ENCODE measurements around the gene FHIT. TPM values are rescaled to one million over a fixed set of nuclear protein-coding genes. Genes with fewer than 3 reads are reported as not detected.

FHIT gene
- polyA plus RNA-seq, 1 experiment: 0.11 TPM

DNA sequence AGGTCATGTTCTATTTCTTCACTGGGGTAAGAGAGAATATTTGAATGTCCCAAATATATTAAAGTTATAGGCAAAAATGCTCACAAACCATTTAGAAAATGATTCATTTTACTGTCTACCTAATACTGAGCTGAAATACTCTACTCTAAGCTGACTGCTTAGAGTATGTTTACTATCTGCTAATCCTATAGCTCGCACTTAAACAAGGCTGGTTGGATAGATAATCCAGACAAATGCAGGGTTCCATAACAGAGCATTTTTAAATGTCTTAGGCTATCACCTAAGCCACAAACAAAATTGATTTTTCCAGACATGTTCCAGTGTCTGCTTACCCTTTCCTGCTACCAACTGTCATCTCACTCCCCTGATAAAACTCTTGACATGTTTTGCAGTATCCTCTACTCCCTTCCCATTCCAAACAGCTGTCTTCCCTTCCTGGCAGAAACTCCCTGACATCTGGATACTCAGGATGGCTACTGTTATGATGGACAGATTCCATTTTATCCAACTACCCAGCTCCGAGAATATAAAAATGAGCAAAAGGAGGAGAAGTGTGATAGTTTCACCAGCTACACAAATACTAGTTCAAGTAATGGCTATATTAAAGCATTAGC, 1034.7 kb downstream of the FHIT start:
- ChIA-PET POLR2A (no interaction called here), CTCF (interaction anchor here (0.6 kb wide), 1 partner anchor 147 kb away, joined by 4 read pairs; no protein-coding TSS in a partner anchor)
- H3K27me3 ChIP-seq (ENCODE audit: control insufficient read depth, insufficient read depth, low read length): no peaks in the 10 kb centered on the region
- H3K36me3 ChIP-seq (ENCODE audit: control insufficient read depth, insufficient read depth, low read length): no peaks in the 10 kb centered on the region
- no peak for DNase-seq (ENCODE audit: low read depth)
- TF ChIP-seq, protein P1, sequence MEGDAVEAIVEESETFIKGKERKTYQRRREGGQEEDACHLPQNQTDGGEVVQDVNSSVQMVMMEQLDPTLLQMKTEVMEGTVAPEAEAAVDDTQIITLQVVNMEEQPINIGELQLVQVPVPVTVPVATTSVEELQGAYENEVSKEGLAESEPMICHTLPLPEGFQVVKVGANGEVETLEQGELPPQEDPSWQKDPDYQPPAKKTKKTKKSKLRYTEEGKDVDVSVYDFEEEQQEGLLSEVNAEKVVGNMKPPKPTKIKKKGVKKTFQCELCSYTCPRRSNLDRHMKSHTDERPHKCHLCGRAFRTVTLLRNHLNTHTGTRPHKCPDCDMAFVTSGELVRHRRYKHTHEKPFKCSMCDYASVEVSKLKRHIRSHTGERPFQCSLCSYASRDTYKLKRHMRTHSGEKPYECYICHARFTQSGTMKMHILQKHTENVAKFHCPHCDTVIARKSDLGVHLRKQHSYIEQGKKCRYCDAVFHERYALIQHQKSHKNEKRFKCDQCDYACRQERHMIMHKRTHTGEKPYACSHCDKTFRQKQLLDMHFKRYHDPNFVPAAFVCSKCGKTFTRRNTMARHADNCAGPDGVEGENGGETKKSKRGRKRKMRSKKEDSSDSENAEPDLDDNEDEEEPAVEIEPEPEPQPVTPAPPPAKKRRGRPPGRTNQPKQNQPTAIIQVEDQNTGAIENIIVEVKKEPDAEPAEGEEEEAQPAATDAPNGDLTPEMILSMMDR (IDR thresholded peaks at IDR 0.05; ENCODE audit: insufficient read depth, low read depth, low read length): no peak
- H3K4me3 ChIP-seq (ENCODE audit: low read depth, low read length): no peak overlapping the region

DNA sequence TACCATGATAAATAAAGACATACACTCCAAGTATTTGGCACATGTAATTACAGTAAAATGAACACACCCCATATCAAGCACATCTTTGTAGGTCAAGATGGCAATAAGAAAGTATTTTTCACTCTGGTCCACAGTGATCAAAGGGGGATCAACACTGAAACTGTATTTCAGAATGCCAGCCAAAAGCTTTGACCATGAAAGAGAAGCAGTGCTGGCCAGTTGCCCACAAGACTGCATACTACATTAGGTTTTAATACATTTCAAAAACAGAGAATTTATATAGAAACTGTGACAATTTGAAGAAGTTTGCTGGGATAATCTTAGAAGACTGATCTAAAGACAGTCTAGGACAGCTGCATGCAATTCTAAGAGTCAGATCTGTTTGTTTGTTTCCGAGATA, 1035.3 kb downstream of the FHIT start:
- CTCF ChIA-PET: no interaction called here
- H3K4me3 ChIP-seq (ENCODE audit: low read depth, low read length): no peak overlapping the region
- H3K27me3 ChIP-seq (ENCODE audit: control insufficient read depth, insufficient read depth, low read length): no peaks in the 10 kb centered on the region
- H3K36me3 ChIP-seq (ENCODE audit: control insufficient read depth, insufficient read depth, low read length): no peaks in the 10 kb centered on the region
- TF ChIP-seq, protein P1 (IDR thresholded peaks at IDR 0.05; ENCODE audit: insufficient read depth, low read depth, low read length): no peak
- POLR2A ChIA-PET: no interaction called here
- DNase-seq (ENCODE audit: low read depth): no peak

DNA sequence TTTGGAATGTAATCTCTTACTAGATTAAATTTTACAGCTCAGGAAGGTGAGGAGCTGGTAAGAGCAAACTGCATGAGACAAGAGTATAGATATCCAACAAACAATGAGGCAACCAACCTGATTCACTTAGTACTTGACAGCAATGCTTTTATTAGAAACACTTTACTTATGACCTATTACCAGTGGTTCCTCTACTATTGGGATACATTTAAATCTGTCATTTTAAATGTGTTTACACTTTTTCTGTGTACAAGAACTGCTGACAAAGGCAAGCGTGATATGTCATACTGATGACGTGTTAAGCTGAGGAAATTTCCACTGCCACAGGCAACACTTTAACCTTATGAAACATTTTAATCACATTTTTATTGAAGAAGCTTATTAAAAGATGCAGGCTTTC, 1043.3 kb downstream of the FHIT start:
- TF ChIP-seq, protein P1 (IDR thresholded peaks at IDR 0.05; ENCODE audit: insufficient read depth, low read depth, low read length): no peak
- no peak overlapping the region for H3K4me3 ChIP-seq (ENCODE audit: low read depth, low read length)
- H3K27me3 ChIP-seq (ENCODE audit: control insufficient read depth, insufficient read depth, low read length): no peaks in the 10 kb centered on the region
- CTCF ChIA-PET: no interaction called here
- no peaks in the 10 kb centered on the region for H3K36me3 ChIP-seq (ENCODE audit: control insufficient read depth, insufficient read depth, low read length)
- no peak for DNase-seq (ENCODE audit: low read depth)
- POLR2A ChIA-PET: no interaction called here

DNA sequence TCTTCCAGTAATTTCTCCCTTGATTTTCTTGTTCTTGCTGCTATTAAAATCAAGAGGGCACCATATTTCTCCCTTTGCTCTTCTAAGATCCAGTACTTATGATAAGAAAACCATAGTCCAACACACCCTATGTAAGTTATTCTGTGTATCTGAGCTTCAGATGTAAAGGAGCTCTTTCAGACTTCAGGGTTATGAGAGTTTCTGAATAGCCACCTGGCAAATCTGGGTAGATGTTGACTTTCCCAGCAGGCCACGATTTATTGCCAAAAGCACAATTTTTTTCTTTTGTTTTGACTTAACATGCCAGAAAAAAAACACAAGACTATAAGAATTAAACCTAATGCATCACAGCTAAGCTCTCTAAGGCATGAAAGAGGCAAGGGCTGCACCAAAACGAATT, 1045.0 kb downstream of the FHIT start:
- CTCF ChIA-PET: no interaction called here
- no peak for DNase-seq (ENCODE audit: low read depth)
- Histone ChIP-seq H3K36me3 (ENCODE audit: control insufficient read depth, insufficient read depth, low read length) (no peaks in the 10 kb centered on the region), H3K4me3 (ENCODE audit: low read depth, low read length) (no peak overlapping the region), H3K27me3 (ENCODE audit: control insufficient read depth, insufficient read depth, low read length) (no peaks in the 10 kb centered on the region)
- POLR2A ChIA-PET: no interaction called here
- TF ChIP-seq, protein P1 (IDR thresholded peaks at IDR 0.05; ENCODE audit: insufficient read depth, low read depth, low read length): no peak

DNA sequence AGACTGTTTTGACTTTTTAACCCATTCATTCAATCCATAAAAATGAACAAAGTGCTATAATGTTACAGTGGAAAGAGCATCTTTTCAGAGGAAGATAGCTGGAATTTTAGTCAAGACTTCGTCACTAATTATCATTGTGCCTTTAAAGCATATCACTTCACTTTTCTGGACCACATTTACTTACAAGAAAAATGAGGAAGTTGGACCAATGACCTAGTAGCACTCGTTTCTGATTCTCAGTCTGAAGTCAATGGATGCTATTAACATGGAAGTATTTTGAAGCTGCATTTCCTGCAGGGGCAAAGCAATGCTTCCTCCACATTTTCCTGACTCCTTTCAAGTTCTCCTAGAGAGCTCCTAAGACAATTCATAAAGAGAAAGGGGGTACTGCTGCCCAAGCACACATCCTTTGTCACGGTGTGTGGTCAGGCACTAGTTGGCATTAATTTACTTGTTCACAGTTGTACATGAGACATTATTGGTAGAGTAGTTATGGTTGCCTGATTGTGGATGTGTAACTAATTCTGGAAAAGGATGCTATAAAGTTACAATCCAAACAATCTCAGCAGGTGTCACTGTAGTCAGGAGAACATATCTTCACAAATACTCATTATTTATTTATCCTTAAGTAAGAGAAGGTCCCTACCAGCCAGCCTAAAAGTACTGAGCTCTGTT, 1049.1 kb downstream of the FHIT start:
- ChIA-PET POLR2A (no interaction called here), CTCF (no interaction called here)
- H3K36me3 ChIP-seq (ENCODE audit: control insufficient read depth, insufficient read depth, low read length): no peaks in the 10 kb centered on the region

More for the DNA sequence above, 1049.1 kb downstream of the FHIT start:
- no peaks in the 10 kb centered on the region for H3K27me3 ChIP-seq (ENCODE audit: control insufficient read depth, insufficient read depth, low read length)
- no peak for DNase-seq (ENCODE audit: low read depth)
- TF ChIP-seq, protein P1 (IDR thresholded peaks at IDR 0.05; ENCODE audit: insufficient read depth, low read depth, low read length): no peak
- no peak overlapping the region for H3K4me3 ChIP-seq (ENCODE audit: low read depth, low read length)

All from BJ (cell line).